Measurements from ENCODE around the gene PROK2. TPM values are rescaled to one million over a fixed set of nuclear protein-coding genes. Genes with fewer than 3 reads are reported as not detected.

Gene PROK2
- total and polyA plus RNA-seq, 2 experiments from 2014 or later, result 2.1 to 2.3 TPM

DNA sequence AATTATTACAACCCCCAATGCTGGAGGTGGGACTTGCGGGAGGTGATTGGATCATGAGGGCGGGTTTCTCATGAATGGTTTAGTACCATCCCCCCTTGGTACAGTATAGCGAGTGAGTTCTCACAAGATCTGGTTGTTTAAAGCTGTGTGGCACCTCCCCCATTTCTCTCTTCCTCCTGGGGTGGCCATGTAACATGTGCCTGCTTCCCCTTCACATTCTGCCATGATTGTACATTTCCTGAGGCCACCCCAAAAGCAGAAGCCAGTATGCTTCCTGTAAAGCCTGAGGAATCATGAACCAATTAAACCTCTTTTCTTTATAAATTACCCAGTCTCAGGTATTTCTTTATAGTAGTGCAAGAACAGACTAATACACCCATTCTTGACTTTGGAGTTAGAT lies 20.3 kb upstream of the PROK2 start:
- H3K4me1 ChIP-seq (ENCODE audit: insufficient read depth), result peaks cover 33% of the 10 kb centered on the region
- no peaks in the 10 kb centered on the region for H4K20me1 ChIP-seq (replicated peaks; ENCODE audit: insufficient read depth)
- DNase-seq (ENCODE audit: low spot score) (no peak), ATAC-seq (no peak)
- Mint-ChIP-seq H3K4me1 (peaks cover 27% of the 10 kb centered on the region), H3K27ac (no peak overlapping the region), H3K4me3 (no peak overlapping the region), H3K9me3 (no peaks in the 10 kb centered on the region), H3K36me3 (ENCODE audit: low read depth) (no peaks in the 10 kb centered on the region), H3K27me3 (ENCODE audit: insufficient read depth, low read depth, poor library complexity) (peaks cover 7% of the 10 kb centered on the region)
- H2AFZ ChIP-seq, result peak overlapping the region; percentile 87
- H3K4me3 ChIP-seq, result no peak overlapping the region
- no peak overlapping the region for H3K27ac ChIP-seq (ENCODE audit: low read depth)
- H3K36me3 ChIP-seq (ENCODE audit: insufficient read depth), result no peaks in the 10 kb centered on the region
- H3K27me3 ChIP-seq (ENCODE audit: insufficient read depth), result no peaks in the 10 kb centered on the region
- H3F3A ChIP-seq (replicated peaks; ENCODE audit: low read depth), result no peaks in the 10 kb centered on the region
- no peaks in the 10 kb centered on the region for H3K79me2 ChIP-seq (replicated peaks; ENCODE audit: insufficient read depth)
- H3K4me2 ChIP-seq, result no peak overlapping the region
- H3K9me2 ChIP-seq (ENCODE audit: insufficient read depth), result peaks cover 9% of the 10 kb centered on the region; the same call in 1 of the 2 replicates
- TF ChIP-seq NANOG (IDR thresholded peaks at IDR 0.05; ENCODE audit: borderline replicate concordance) (no peak), ZNF331 (CRISPR knock-in tag; IDR thresholded peaks at IDR 0.05; ENCODE audit: low read depth) (no peak), STAT1 (IDR thresholded peaks at IDR 0.05; ENCODE audit: unreplicated experiment) (no peak), EZH2phosphoT487 (IDR thresholded peaks at IDR 0.05; ENCODE audit: unreplicated experiment) (no peak), JUNB (IDR thresholded peaks at IDR 0.05; ENCODE audit: unreplicated experiment) (no peak), CTCF (conservative IDR thresholded peaks at IDR 0.05; ENCODE audit: low read depth in 2 of 2) (no peak), EZH2 (IDR thresholded peaks at IDR 0.05; ENCODE audit: low read depth, unreplicated experiment) (no peak), ZNF114 (CRISPR knock-in tag; IDR thresholded peaks at IDR 0.05) (no peak), CREB1 (CRISPR knock-in tag; IDR thresholded peaks at IDR 0.05; ENCODE audit: low read depth) (no peak), POLR2AphosphoS5 (IDR thresholded peaks at IDR 0.05; ENCODE audit: low read depth) (no peak)
- TF ChIP-seq, protein P1, sequence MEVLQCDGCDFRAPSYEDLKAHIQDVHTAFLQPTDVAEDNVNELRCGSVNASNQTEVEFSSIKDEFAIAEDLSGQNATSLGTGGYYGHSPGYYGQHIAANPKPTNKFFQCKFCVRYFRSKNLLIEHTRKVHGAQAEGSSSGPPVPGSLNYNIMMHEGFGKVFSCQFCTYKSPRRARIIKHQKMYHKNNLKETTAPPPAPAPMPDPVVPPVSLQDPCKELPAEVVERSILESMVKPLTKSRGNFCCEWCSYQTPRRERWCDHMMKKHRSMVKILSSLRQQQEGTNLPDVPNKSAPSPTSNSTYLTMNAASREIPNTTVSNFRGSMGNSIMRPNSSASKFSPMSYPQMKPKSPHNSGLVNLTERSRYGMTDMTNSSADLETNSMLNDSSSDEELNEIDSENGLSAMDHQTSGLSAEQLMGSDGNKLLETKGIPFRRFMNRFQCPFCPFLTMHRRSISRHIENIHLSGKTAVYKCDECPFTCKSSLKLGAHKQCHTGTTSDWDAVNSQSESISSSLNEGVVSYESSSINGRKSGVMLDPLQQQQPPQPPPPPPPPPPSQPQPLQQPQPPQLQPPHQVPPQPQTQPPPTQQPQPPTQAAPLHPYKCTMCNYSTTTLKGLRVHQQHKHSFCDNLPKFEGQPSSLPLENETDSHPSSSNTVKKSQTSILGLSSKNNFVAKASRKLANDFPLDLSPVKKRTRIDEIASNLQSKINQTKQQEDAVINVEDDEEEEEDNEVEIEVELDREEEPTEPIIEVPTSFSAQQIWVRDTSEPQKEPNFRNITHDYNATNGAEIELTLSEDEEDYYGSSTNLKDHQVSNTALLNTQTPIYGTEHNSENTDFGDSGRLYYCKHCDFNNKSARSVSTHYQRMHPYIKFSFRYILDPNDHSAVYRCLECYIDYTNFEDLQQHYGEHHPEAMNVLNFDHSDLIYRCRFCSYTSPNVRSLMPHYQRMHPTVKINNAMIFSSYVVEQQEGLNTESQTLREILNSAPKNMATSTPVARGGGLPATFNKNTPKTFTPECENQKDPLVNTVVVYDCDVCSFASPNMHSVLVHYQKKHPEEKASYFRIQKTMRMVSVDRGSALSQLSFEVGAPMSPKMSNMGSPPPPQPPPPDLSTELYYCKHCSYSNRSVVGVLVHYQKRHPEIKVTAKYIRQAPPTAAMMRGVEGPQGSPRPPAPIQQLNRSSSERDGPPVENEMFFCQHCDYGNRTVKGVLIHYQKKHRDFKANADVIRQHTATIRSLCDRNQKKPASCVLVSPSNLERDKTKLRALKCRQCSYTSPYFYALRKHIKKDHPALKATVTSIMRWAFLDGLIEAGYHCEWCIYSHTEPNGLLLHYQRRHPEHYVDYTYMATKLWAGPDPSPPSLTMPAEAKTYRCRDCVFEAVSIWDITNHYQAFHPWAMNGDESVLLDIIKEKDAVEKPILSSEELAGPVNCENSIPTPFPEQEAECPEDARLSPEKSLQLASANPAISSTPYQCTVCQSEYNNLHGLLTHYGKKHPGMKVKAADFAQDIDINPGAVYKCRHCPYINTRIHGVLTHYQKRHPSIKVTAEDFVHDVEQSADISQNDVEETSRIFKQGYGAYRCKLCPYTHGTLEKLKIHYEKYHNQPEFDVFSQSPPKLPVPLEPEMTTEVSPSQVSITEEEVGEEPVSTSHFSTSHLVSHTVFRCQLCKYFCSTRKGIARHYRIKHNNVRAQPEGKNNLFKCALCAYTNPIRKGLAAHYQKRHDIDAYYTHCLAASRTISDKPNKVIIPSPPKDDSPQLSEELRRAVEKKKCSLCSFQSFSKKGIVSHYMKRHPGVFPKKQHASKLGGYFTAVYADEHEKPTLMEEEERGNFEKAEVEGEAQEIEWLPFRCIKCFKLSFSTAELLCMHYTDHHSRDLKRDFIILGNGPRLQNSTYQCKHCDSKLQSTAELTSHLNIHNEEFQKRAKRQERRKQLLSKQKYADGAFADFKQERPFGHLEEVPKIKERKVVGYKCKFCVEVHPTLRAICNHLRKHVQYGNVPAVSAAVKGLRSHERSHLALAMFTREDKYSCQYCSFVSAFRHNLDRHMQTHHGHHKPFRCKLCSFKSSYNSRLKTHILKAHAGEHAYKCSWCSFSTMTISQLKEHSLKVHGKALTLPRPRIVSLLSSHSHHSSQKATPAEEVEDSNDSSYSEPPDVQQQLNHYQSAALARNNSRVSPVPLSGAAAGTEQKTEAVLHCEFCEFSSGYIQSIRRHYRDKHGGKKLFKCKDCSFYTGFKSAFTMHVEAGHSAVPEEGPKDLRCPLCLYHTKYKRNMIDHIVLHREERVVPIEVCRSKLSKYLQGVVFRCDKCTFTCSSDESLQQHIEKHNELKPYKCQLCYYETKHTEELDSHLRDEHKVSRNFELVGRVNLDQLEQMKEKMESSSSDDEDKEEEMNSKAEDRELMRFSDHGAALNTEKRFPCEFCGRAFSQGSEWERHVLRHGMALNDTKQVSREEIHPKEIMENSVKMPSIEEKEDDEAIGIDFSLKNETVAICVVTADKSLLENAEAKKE (CRISPR knock-in tag; IDR thresholded peaks at IDR 0.05), result no peak
- TF ChIP-seq, protein P2, sequence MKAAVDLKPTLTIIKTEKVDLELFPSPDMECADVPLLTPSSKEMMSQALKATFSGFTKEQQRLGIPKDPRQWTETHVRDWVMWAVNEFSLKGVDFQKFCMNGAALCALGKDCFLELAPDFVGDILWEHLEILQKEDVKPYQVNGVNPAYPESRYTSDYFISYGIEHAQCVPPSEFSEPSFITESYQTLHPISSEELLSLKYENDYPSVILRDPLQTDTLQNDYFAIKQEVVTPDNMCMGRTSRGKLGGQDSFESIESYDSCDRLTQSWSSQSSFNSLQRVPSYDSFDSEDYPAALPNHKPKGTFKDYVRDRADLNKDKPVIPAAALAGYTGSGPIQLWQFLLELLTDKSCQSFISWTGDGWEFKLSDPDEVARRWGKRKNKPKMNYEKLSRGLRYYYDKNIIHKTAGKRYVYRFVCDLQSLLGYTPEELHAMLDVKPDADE (IDR thresholded peaks at IDR 0.05), result no peak
- TF ChIP-seq, protein P3, sequence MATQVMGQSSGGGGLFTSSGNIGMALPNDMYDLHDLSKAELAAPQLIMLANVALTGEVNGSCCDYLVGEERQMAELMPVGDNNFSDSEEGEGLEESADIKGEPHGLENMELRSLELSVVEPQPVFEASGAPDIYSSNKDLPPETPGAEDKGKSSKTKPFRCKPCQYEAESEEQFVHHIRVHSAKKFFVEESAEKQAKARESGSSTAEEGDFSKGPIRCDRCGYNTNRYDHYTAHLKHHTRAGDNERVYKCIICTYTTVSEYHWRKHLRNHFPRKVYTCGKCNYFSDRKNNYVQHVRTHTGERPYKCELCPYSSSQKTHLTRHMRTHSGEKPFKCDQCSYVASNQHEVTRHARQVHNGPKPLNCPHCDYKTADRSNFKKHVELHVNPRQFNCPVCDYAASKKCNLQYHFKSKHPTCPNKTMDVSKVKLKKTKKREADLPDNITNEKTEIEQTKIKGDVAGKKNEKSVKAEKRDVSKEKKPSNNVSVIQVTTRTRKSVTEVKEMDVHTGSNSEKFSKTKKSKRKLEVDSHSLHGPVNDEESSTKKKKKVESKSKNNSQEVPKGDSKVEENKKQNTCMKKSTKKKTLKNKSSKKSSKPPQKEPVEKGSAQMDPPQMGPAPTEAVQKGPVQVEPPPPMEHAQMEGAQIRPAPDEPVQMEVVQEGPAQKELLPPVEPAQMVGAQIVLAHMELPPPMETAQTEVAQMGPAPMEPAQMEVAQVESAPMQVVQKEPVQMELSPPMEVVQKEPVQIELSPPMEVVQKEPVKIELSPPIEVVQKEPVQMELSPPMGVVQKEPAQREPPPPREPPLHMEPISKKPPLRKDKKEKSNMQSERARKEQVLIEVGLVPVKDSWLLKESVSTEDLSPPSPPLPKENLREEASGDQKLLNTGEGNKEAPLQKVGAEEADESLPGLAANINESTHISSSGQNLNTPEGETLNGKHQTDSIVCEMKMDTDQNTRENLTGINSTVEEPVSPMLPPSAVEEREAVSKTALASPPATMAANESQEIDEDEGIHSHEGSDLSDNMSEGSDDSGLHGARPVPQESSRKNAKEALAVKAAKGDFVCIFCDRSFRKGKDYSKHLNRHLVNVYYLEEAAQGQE (IDR thresholded peaks at IDR 0.05; ENCODE audit: unreplicated experiment), result no peak
